Measurements from ENCODE around the gene TBC1D22B. TPM values are rescaled to one million over a fixed set of nuclear protein-coding genes. Genes with fewer than 3 reads are reported as not detected.
"Not testable (repeated sequence)": the region's sequence is repeated elsewhere in the genome, so short reads cannot be mapped to it uniquely, and the experiment has no call there.

TBC1D22B gene
- total RNA-seq, 1 donor from 2014 or later: 10.0 TPM

GRCh38 chr6:37339741-37340638 is 82.4 kb downstream of the TBC1D22B start:
- intact Hi-C loops (cut with DNase I): no loop called here
- ATAC-seq (no peak), DNase-seq (ENCODE audit: low spot score) (no peak)

GRCh38 chr6:37340639-37340943 is 83.0 kb downstream of the TBC1D22B start:
- ATAC-seq (no peak), DNase-seq (ENCODE audit: low spot score) (no peak)
- intact Hi-C loops (cut with DNase I): no loop called here

- intact Hi-C loops (cut with DNase I): no loop called here
- no peak for DNase-seq (ENCODE audit: low spot score)
- no peak for ATAC-seq
Observed at GRCh38 chr6:37343248-37343647, 85.7 kb downstream of the TBC1D22B start.

GRCh38 chr6:37344308-37344707 is 86.7 kb downstream of the TBC1D22B start:
- DNase-seq (ENCODE audit: low spot score): no peak
- intact Hi-C loops (cut with DNase I): no loop called here
- ATAC-seq: no peak

- ATAC-seq; DNase-seq (ENCODE audit: low spot score); intact Hi-C loops (cut with DNase I): not testable (repeated sequence)
Observed at GRCh38 chr6:37345804-37346203, 88.2 kb downstream of the TBC1D22B start.

- intact Hi-C loops (cut with DNase I): no loop called here
- DNase-seq (ENCODE audit: low spot score) (no peak), ATAC-seq (no peak)
Observed at GRCh38 chr6:37347177-37347576, 89.6 kb downstream of the TBC1D22B start.

- ATAC-seq: no peak
- no peak for DNase-seq (ENCODE audit: low spot score)
- intact Hi-C loops (cut with DNase I): no loop called here
Observed at GRCh38 chr6:37347670-37348111, 90.1 kb downstream of the TBC1D22B start.

- ATAC-seq (no peak), DNase-seq (ENCODE audit: low spot score) (no peak)
- intact Hi-C loops (cut with DNase I): no loop called here
Observed at GRCh38 chr6:37351027-37351426, 93.5 kb downstream of the TBC1D22B start.

- intact Hi-C loops (cut with DNase I): no loop called here
- DNase-seq (ENCODE audit: low spot score) (no peak), ATAC-seq (no peak)
Observed at GRCh38 chr6:37352384-37352783, 94.8 kb downstream of the TBC1D22B start.

GRCh38 chr6:37353761-37354525 is 96.4 kb downstream of the TBC1D22B start, which contains the start of gene RNF8:
TSS of gene RNF8 (plus strand) at chr6:37353983. CDS start at chr6:37354165, 182 bp downstream.
- ATAC-seq (peak; percentile 99), DNase-seq (ENCODE audit: low spot score) (peak; percentile 93)
- intact Hi-C loops (cut with DNase I): no loop called here

- peak; percentile 65 for ATAC-seq
- DNase-seq (ENCODE audit: low spot score): no peak
- intact Hi-C loops (cut with DNase I): no loop called here
Observed at GRCh38 chr6:37354526-37355384, 97.2 kb downstream of the TBC1D22B start.

- intact Hi-C loops (cut with DNase I): no loop called here
- no peak for ATAC-seq
- no peak for DNase-seq (ENCODE audit: low spot score)
Observed at GRCh38 chr6:37357288-37357687, 99.7 kb downstream of the TBC1D22B start.

- no peak for ATAC-seq
- intact Hi-C loops (cut with DNase I): no loop called here
- no peak for DNase-seq (ENCODE audit: low spot score)
Observed at GRCh38 chr6:37357860-37358259, 100.3 kb downstream of the TBC1D22B start.

- intact Hi-C loops (cut with DNase I): no loop called here
- DNase-seq (ENCODE audit: low spot score): no peak
- no peak for ATAC-seq
Observed at GRCh38 chr6:37359039-37359438, 101.5 kb downstream of the TBC1D22B start.

- intact Hi-C loops (cut with DNase I): no loop called here
- no peak for ATAC-seq
- no peak for DNase-seq (ENCODE audit: low spot score)
Observed at GRCh38 chr6:37362101-37362828, 104.7 kb downstream of the TBC1D22B start.

- intact Hi-C loops (cut with DNase I): no loop called here
- ATAC-seq (no peak), DNase-seq (ENCODE audit: low spot score) (no peak)
Observed at GRCh38 chr6:37365791-37366190, 108.2 kb downstream of the TBC1D22B start.

- no peak for ATAC-seq
- no peak for DNase-seq (ENCODE audit: low spot score)
- intact Hi-C loops (cut with DNase I): no loop called here
Observed at GRCh38 chr6:37366910-37367309, 109.3 kb downstream of the TBC1D22B start.

GRCh38 chr6:37368961-37369320 is 111.4 kb downstream of the TBC1D22B start:
- intact Hi-C loops (cut with DNase I): no loop called here
- ATAC-seq (no peak), DNase-seq (ENCODE audit: low spot score) (no peak)
